Measurements from ENCODE around the gene KCNAB2.

The KCNAB2 gene

GRCh38 chr1:6103111-6103853 is 57.6 kb downstream of the KCNAB2 start:
- POLR2A ChIA-PET (ENCODE audit: low non-redundant PET): no interaction called here
- no peak for TF ChIP-seq CTCF (conservative IDR thresholded peaks at IDR 0.05; ENCODE audit: low read depth)
- DNase-seq (ENCODE audit: low spot score): no peak
- CTCF ChIA-PET: interaction anchor here (0.6 kb wide), 1 partner anchor 154 kb away, joined by 3 read pairs; no protein-coding TSS in a partner anchor
- H3K27ac ChIP-seq: no peak overlapping the region

GRCh38 chr1:6103854-6104530 is 58.3 kb downstream of the KCNAB2 start:
- H3K27ac ChIP-seq: no peak overlapping the region
- DNase-seq (ENCODE audit: low spot score): no peak
- TF ChIP-seq CTCF (conservative IDR thresholded peaks at IDR 0.05; ENCODE audit: low read depth): no peak
- POLR2A ChIA-PET (ENCODE audit: low non-redundant PET): no interaction called here
- CTCF ChIA-PET: no interaction called here

GRCh38 chr1:6104631-6105030 is 58.9 kb downstream of the KCNAB2 start:
- no peak for DNase-seq (ENCODE audit: low spot score)
- H3K27ac ChIP-seq: no peak overlapping the region
- CTCF ChIA-PET: no interaction called here
- TF ChIP-seq CTCF (conservative IDR thresholded peaks at IDR 0.05; ENCODE audit: low read depth): no peak
- POLR2A ChIA-PET (ENCODE audit: low non-redundant PET): no interaction called here

GRCh38 chr1:6105218-6105679 is 59.6 kb downstream of the KCNAB2 start:
- CTCF ChIA-PET: interaction anchor here (0.7 to 0.9 kb wide), 2 partner anchors 100 to 385 kb away, joined by 3 read pairs; no protein-coding TSS in a partner anchor
- DNase-seq (ENCODE audit: low spot score): no peak
- TF ChIP-seq CTCF (conservative IDR thresholded peaks at IDR 0.05; ENCODE audit: low read depth): no peak
- POLR2A ChIA-PET (ENCODE audit: low non-redundant PET): no interaction called here
- H3K27ac ChIP-seq: no peak overlapping the region

- ChIA-PET CTCF (interaction anchor here (0.7 to 0.9 kb wide), 2 partner anchors 99 to 384 kb away, joined by 3 read pairs; no protein-coding TSS in a partner anchor), POLR2A (ENCODE audit: low non-redundant PET) (no interaction called here)
- no peak for TF ChIP-seq CTCF (conservative IDR thresholded peaks at IDR 0.05; ENCODE audit: low read depth)
Measured at GRCh38 chr1:6105763-6106162, 60.1 kb downstream of the KCNAB2 start.

GRCh38 chr1:6106321-6106731 is 60.6 kb downstream of the KCNAB2 start:
- no peak for DNase-seq (ENCODE audit: low spot score)
- ChIA-PET CTCF (interaction anchor here (0.9 kb wide), 1 partner anchor 384 kb away, joined by 3 read pairs; no protein-coding TSS in a partner anchor), POLR2A (ENCODE audit: low non-redundant PET) (no interaction called here)
- H3K27ac ChIP-seq: no peak overlapping the region
- TF ChIP-seq CTCF (conservative IDR thresholded peaks at IDR 0.05; ENCODE audit: low read depth): no peak

More at GRCh38 chr1:6105763-6106162, 60.1 kb downstream of the KCNAB2 start:
- DNase-seq (ENCODE audit: low spot score): no peak
- no peak overlapping the region for H3K27ac ChIP-seq
